Prostate gland (tissue), 2 donors: Measurements from ENCODE around the gene ADGRG1.

Source experiments
- POLR2A ChIP-seq: fragments of 450-650 bp; IDR thresholded peaks from one replicate; pipeline ENCODE4 v1.6.1; 2016; ENCODE audit warnings: antibody characterized with exemption, mild to moderate bottlenecking
- POLR2AphosphoS5 ChIP-seq: sonication (generic); formaldehyde crosslinking; IDR thresholded peaks from one replicate; pipeline ENCODE4 v1.6.1; 2017; ENCODE audit warnings: antibody characterized with exemption
- TF ChIP-seq, protein P1 (sequence below), 4 experiments: fragments of 200-600 bp in 2 of 4; fragments of 450-650 bp in 2 of 4; sonication (generic) in 2 of 4; IDR thresholded peaks; 1 replicate in 3 of 4; 2 replicates in 1 of 4; pipeline ENCODE4 v1.5.1; 2016 to 2019; ENCODE audit warnings: antibody characterized with exemption in 4 of 4, mild to moderate bottlenecking in 2 of 4, moderate library complexity in 2 of 4

DNA sequence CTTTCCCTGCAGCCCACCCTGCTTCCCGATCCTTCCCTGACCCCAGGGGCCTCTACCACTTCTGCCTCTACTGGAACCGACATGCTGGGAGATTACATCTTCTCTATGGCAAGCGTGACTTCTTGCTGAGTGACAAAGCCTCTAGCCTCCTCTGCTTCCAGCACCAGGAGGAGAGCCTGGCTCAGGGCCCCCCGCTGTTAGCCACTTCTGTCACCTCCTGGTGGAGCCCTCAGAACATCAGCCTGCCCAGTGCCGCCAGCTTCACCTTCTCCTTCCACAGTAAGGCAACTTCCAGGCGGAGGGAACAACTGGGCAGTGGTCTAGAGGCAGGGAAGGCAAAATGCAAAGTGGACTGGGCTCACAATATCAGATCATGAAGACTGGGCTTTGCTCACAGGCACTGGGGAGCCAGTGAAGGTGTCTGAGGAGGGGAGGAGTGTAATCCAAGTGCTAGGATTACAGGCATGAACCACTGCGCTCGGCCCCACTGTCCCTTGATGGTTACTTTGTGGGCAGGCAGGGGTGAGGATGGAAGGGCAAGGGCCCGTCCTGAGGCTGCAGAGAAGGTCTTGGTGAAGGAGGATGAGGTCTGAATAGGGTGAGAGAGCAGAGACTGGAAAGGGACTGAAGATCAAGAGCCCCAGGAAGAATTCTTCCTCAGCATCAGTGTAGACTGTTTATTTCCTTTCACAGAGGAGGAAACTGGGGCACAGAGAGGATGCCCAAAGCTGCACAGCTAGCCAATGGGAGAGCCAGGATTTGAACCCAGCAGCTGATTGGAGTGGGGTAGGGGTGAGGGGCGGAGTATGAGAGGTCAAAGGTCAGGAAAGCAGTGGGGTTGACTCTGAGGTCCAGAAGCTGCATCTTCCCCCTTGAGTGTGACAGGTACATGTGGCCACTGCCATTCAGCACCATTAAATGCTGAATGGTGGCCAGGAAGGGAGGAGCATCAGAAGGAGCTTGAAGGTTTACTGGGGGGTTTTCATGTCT, 23.2 kb downstream of the ADGRG1 start:
- TF ChIP-seq, protein P1, sequence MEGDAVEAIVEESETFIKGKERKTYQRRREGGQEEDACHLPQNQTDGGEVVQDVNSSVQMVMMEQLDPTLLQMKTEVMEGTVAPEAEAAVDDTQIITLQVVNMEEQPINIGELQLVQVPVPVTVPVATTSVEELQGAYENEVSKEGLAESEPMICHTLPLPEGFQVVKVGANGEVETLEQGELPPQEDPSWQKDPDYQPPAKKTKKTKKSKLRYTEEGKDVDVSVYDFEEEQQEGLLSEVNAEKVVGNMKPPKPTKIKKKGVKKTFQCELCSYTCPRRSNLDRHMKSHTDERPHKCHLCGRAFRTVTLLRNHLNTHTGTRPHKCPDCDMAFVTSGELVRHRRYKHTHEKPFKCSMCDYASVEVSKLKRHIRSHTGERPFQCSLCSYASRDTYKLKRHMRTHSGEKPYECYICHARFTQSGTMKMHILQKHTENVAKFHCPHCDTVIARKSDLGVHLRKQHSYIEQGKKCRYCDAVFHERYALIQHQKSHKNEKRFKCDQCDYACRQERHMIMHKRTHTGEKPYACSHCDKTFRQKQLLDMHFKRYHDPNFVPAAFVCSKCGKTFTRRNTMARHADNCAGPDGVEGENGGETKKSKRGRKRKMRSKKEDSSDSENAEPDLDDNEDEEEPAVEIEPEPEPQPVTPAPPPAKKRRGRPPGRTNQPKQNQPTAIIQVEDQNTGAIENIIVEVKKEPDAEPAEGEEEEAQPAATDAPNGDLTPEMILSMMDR (IDR thresholded peaks at IDR 0.05): no peak
- TF ChIP-seq POLR2A (no peak), POLR2AphosphoS5 (no peak)
